ENCODE results near the gene KMT2B. TPM values are rescaled to one million over a fixed set of nuclear protein-coding genes. Genes with fewer than 3 reads are reported as not detected.

The KMT2B gene
- total and polyA plus RNA-seq, 2 experiments from 2014 or later: 15.8 to 49.8 TPM

GRCh38 chr19:35720163-35720524, 2.3 kb downstream of the KMT2B start:
- Histone ChIP-seq H2AFZ (no peak overlapping the region), H4K20me1 (replicated peaks; ENCODE audit: insufficient read depth) (peaks cover 11% of the 10 kb centered on the region), H3K36me3 (ENCODE audit: insufficient read depth) (peaks cover 11% of the 10 kb centered on the region; the same call in 1 of the 2 replicates), H3K79me2 (replicated peaks; ENCODE audit: insufficient read depth) (peaks cover 21% of the 10 kb centered on the region), H3F3A (replicated peaks; ENCODE audit: low read depth) (peaks cover 10% of the 10 kb centered on the region; the same call in 1 of the 2 replicates), H3K9me2 (ENCODE audit: insufficient read depth) (no peaks in the 10 kb centered on the region), H3K4me2 (no peak overlapping the region), H3K4me1 (ENCODE audit: insufficient read depth) (peaks cover 18% of the 10 kb centered on the region), H3K27ac (ENCODE audit: low read depth) (no peak overlapping the region), H3K4me3 (no peak overlapping the region), H3K27me3 (ENCODE audit: insufficient read depth) (no peaks in the 10 kb centered on the region)
- H3K27ac Mint-ChIP-seq: no peak overlapping the region
- no peaks in the 10 kb centered on the region; the same call in 2 of the 3 replicates for H3K9me3 Mint-ChIP-seq
- DNase-seq (ENCODE audit: low spot score) (no peak), ATAC-seq (no peak)
- H3K4me1 Mint-ChIP-seq: peaks cover 20% of the 10 kb centered on the region
- H3K36me3 Mint-ChIP-seq (ENCODE audit: low read depth): peaks cover 45% of the 10 kb centered on the region
- peak overlapping the region; percentile 45; the same call in 1 of the 3 replicates for H3K4me3 Mint-ChIP-seq
- peaks cover 32% of the 10 kb centered on the region for H3K27me3 Mint-ChIP-seq (ENCODE audit: insufficient read depth, low read depth, poor library complexity)
- TF ChIP-seq EZH2phosphoT487 (IDR thresholded peaks at IDR 0.05; ENCODE audit: unreplicated experiment) (no peak), REST (IDR thresholded peaks at IDR 0.05; ENCODE audit: unreplicated experiment) (no peak), JUNB (IDR thresholded peaks at IDR 0.05; ENCODE audit: unreplicated experiment) (no peak)

- Mint-ChIP-seq H3K4me3 (no peak overlapping the region), H3K36me3 (ENCODE audit: low read depth) (peaks cover 50% of the 10 kb centered on the region), H3K4me1 (peaks cover 16% of the 10 kb centered on the region), H3K27me3 (ENCODE audit: insufficient read depth, low read depth, poor library complexity) (peaks cover 31% of the 10 kb centered on the region), H3K27ac (no peak overlapping the region), H3K9me3 (no peaks in the 10 kb centered on the region; the same call in 2 of the 3 replicates)
- H3K4me3 ChIP-seq: no peak overlapping the region
- peaks cover 16% of the 10 kb centered on the region; the same call in 1 of the 2 replicates for H3K36me3 ChIP-seq (ENCODE audit: insufficient read depth)
- peaks cover 10% of the 10 kb centered on the region; the same call in 1 of the 2 replicates for H3F3A ChIP-seq (replicated peaks; ENCODE audit: low read depth)
- H3K4me1 ChIP-seq (ENCODE audit: insufficient read depth): peaks cover 13% of the 10 kb centered on the region
- no peak overlapping the region for H2AFZ ChIP-seq
- no peak overlapping the region for H3K4me2 ChIP-seq
- peaks cover 21% of the 10 kb centered on the region for H3K79me2 ChIP-seq (replicated peaks; ENCODE audit: insufficient read depth)
- no peaks in the 10 kb centered on the region for H3K9me2 ChIP-seq (ENCODE audit: insufficient read depth)
- ATAC-seq (no peak), DNase-seq (ENCODE audit: low spot score) (no peak)
- H4K20me1 ChIP-seq (replicated peaks; ENCODE audit: insufficient read depth): peaks cover 11% of the 10 kb centered on the region
- H3K27ac ChIP-seq (ENCODE audit: low read depth): no peak overlapping the region
- no peaks in the 10 kb centered on the region for H3K27me3 ChIP-seq (ENCODE audit: insufficient read depth)
- TF ChIP-seq ZNF114 (CRISPR knock-in tag; IDR thresholded peaks at IDR 0.05) (no peak), ZNF462 (CRISPR knock-in tag; IDR thresholded peaks at IDR 0.05) (no peak), STAT1 (IDR thresholded peaks at IDR 0.05; ENCODE audit: unreplicated experiment) (no peak), EZH2 (IDR thresholded peaks at IDR 0.05; ENCODE audit: low read depth, unreplicated experiment) (no peak), ZNF331 (CRISPR knock-in tag; IDR thresholded peaks at IDR 0.05; ENCODE audit: low read depth) (no peak), CREB1 (CRISPR knock-in tag; IDR thresholded peaks at IDR 0.05; ENCODE audit: low read depth) (no peak), JUNB (IDR thresholded peaks at IDR 0.05; ENCODE audit: unreplicated experiment) (no peak), NANOG (IDR thresholded peaks at IDR 0.05; ENCODE audit: borderline replicate concordance) (no peak)
- TF ChIP-seq, protein P1, sequence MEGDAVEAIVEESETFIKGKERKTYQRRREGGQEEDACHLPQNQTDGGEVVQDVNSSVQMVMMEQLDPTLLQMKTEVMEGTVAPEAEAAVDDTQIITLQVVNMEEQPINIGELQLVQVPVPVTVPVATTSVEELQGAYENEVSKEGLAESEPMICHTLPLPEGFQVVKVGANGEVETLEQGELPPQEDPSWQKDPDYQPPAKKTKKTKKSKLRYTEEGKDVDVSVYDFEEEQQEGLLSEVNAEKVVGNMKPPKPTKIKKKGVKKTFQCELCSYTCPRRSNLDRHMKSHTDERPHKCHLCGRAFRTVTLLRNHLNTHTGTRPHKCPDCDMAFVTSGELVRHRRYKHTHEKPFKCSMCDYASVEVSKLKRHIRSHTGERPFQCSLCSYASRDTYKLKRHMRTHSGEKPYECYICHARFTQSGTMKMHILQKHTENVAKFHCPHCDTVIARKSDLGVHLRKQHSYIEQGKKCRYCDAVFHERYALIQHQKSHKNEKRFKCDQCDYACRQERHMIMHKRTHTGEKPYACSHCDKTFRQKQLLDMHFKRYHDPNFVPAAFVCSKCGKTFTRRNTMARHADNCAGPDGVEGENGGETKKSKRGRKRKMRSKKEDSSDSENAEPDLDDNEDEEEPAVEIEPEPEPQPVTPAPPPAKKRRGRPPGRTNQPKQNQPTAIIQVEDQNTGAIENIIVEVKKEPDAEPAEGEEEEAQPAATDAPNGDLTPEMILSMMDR (conservative IDR thresholded peaks at IDR 0.05; ENCODE audit: low read depth in 2 of 2): no peak
Observed at GRCh38 chr19:35720648-35721047, 2.8 kb downstream of the KMT2B start.
